Breast epithelium (tissue), 3 donors: ENCODE results near the gene SYNJ1.

ENCODE experiments used
- CTCF ChIP-seq, 3 donors: fragments of 450-650 bp; IDR thresholded peaks; one replicate each; pipeline ENCODE4 v1.5.1; 2016 to 2017; ENCODE audit warnings: antibody characterized with exemption in 3 of 3, mild to moderate bottlenecking in 3 of 3, moderate library complexity in 3 of 3
- POLR2A ChIP-seq: fragments of 450-650 bp; IDR thresholded peaks from one replicate; pipeline ENCODE4 v1.6.1; 2016; ENCODE audit warnings: antibody characterized with exemption, mild to moderate bottlenecking, moderate library complexity

- TF ChIP-seq CTCF (IDR thresholded peaks at IDR 0.05) (no peak), POLR2A (no peak)
Observed at GRCh38 chr21:32604464-32604863, 123.3 kb downstream of the SYNJ1 start.
